ENCODE results near the gene LSM12.
"Not testable (repeated sequence)": the region's sequence is repeated elsewhere in the genome, so short reads cannot be mapped to it uniquely, and the experiment has no call there.

Gene LSM12

DNA sequence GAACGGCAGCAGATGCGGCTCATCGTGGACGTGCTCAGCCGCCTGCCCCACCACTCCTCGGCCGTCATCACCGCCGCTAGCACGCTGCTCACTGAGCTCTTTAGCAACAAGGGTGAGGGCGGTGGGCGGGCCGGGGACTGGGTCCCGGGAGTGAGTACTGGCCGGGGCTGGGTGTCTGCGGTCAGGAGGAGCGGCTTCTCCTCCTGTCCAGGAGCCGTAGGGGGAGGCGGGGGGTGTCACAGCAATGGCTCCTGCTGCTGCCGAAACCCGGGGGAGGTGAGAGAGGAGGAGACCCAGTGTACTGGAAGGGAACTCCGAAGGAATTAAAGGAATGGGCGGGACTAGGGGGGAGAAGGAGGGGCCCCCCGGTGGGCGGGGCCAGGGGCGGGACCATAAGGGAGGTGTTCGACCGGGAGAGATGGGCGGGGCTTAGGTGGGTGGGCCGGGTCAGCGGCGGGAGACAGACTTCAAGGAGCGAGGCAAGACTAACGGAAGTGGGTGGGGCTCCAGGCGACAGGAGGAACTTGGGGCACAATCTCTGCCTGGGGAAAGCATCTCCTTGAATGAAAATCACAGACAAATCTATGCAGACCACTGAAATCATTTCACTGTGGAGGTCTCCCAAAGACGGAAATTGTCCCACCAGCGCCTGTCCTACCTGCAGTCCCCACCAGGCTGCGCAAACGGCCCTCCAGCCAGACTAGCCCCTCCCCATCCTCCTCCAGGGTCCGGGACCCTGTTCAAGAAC lies 59.7 kb downstream of the LSM12 start:
- DNase-seq = peak; percentile 100

DNA sequence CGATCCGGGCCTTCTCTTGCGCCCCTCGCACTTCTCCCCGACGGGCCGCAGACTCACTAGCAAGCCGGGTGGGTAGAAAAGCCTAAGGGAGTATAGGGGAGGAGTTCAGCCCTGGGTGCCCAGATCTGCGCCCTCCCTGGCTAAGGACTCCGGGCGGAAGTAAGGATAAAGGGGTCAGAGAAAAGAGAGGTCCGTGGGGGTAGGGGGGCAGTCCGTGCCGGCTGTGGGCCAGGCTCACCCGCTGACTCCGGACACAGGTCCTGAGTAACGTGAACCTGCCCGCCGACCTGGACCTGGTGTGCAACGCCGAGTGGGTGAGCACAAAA lies 60.2 kb downstream of the LSM12 start:
- no peak for DNase-seq

DNA sequence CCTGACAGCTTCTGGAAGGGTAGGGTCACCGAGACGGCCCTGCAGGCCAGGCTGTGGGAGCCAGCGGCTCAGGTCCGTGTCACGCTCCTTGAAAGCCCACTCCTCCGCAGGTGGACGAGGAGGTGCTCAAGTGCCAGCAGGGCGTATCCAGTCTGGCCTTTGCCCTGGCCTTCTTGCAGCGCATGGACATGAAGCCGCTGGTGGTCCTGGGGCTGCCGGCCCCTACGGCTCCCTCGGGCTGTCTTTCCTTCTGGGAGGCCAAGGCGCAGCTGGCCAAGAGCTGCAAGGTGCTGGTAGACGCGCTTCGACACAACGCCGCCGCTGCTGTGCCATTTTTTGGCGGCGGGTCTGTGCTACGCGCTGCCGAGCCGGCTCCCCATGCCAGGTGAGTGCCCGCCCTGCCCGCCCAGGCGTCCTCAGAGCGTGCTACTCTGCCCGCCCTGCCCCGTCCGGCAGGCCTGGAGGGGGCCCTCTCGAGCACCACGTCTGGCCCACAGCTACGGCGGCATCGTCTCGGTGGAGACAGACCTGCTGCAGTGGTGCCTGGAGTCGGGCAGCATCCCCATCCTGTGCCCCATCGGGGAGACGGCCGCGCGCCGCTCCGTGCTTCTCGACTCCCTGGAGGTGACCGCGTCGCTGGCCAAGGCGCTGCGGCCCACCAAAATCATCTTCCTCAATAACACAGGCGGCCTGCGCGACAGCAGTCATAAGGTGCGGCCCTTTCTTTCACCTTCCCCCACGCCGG lies 60.8 kb downstream of the LSM12 start:
- DNase-seq = peak; percentile 88

DNA sequence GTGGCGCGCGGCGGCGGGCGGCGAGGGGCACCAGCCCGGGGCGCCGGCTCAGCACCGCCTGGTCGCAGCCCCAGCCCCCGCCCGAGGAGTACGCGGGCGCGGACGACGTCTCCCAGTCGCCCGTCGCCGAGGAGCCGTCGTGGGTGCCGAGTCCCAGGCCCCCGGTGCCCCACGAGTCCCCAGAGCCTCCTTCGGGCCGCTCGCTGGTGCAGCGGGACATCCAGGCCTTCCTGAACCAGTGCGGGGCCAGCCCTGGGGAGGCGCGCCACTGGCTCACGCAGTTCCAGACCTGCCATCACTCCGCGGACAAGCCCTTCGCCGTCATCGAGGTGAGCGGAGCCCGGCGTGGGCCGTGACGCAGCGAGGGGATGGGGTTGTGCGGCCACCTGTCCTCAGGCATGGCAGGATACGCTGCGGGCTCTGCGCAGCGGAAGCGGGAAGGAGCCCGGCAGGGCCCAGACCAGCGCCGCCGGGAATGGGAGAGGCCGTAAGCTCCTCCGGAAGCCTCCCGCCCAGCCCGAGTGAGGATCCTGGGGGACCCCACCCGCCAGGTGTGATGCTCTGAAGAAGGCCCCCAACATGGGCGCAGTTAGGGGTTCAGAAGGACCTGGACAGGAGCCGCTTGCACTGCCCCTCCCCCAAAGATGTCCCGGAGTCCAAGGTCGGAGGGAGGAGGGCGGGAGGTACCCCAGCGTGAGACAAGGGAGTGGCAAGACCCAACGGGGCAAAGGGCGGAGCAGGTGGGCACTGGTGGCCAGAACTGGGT lies 61.5 kb downstream of the LSM12 start:
- DNase-seq = peak; percentile 82

DNA sequence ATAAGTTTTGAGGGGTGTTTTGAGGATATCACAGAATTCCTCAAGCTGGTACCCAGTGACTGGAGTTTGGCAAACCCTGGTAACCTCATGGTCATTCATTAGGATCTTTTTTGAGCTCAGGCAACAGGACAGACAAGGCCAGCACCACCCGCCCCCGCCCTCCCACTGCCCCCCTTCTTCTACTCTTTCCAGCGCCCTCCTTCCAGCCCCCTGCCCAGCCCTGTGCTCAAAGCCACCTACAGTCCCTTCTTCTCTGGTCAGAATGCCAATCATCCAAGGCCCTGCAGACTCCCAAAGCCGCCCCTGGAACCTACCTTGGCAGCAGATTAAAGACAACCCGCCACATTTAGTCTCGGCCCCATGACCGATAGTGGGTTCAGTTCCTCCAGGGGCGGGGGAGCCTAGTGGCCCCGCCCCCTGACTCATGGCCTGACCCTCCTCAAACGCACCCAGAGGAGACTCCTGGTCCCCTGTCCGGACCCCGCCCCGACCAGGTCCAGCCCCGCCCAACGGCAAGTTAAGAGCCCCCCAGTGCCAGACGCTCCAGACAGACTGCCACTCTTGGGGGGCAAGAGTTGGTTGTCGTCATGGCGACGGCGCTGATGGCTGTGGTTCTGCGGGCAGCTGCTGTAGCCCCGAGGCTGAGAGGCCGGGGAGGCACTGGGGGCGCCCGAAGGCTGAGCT lies 62.3 kb downstream of the LSM12 start, which contains the start of gene NAGS:
TSS of gene NAGS (plus strand) at position 546 of the 684 bp plus-strand sequence. CDS start at position 588, 42 bp downstream.
- no peak for DNase-seq

DNA sequence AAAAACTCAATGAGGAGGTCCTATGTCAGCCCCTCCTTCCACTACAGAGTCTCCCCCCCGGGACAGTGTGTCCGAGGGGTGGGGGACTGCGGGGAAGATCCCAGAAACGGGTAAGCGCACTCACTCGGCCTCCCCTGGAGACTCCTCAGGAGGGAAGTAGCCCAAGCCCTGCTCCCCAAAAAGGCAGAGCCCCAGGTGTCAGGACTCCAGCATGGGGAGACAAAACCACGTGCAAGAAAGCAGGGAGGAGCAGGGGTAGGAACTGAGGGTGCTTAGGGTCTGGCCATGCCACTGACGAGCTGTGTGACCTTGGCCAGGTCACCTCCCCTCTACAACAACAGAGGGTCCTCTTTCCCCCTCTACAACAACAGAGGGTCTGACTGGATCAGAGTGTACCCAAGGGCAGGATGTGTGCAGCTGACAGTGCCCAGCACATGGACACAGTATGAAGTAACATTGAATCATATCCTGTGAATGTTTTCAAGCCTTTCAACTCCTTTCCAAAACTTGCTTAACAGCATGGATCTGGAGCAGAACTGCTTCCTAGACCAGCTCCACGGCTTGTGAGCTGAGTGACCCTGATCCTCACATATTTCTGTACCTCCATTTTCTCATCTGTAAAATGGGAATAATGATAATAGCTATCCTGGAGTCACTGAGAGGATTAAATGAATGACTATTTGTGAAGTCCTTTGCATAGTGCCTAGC lies 64.2 kb downstream of the LSM12 start:
- no peak for DNase-seq

DNA sequence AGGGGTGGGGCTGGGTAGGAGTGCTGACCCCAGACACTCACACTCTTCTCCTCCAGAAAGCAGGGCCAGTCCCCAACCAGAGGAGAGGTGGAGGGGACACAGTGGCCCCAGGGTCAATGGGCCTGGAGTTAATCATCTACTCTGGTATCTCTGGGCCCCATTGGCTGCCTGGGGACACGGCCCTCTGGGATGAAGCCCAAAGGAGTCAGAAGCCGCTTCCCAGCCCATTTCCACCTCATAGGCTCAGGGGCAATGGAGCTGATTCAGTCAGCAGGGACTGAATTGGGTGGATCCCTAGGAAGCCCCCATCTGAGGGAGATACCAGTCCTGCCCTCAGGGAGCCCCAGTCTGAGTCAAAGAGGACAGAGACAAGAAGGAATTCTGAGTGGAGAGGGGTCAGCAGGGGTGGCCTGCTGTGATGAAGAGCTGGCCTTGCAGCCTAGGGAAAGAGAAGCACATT lies 65.0 kb downstream of the LSM12 start:
- DNase-seq = no peak

DNA sequence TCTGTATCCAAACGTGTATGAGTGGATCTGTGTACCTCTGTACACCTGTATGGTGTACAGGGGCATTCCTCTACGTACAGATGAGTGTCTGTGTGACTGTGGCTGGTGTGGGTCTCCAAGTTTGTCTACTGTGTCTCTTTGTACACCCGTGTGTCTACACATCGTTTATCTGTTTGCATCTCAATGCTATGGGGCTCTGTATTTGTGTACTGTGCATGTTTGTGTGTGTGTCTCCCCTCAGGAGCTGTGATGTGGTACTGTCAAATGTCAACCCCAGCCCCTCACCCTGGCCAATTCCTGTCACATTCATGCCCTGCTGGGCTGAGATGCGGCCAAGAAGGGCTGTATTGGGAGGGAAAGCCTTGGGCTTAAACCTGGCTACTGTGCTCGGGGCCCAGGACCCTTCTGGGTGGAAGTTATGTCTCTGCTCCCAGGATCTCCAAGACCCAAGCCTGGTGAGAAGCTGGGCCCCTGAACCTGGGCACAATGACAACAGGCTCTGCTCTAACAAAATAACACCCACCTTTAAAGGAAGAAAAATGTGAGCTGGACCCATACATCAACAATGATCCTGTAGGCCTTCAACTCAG lies 65.5 kb downstream of the LSM12 start:
- DNase-seq = no peak

DNA sequence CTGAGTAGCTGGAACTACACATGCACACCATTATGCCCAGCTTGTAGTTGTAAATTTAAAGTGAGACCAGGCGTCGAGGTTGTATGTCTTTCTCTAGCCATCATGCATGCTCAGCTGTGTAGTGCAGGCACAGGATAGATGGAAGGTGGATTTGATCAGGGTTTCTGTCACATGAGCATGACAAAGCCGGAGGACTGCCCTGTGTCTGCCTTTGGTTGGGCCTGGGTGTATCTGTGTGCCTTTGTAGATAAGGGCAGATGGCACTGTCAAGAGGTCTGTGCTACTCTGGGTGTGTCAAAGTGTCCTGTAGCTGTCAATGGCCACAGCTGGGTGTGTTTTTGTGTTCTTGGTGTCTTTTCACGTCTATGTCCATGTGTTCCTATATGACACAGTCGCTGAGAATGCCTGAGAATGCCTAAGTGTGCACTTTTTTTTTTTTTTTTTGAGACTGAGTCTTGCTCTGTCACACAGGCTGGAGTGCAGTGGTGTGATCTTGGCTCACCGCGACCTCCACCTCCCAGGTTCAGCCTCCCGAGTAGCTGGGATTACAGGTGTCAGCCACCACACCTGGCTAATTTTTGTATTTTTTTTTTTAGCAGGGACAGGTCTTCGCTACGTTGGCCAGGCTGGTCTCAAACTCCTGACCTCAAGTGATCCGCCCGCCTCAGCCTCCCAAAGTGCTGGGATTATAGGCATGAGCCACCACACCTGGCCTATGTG lies 66.2 kb downstream of the LSM12 start:
- DNase-seq = no peak

DNA sequence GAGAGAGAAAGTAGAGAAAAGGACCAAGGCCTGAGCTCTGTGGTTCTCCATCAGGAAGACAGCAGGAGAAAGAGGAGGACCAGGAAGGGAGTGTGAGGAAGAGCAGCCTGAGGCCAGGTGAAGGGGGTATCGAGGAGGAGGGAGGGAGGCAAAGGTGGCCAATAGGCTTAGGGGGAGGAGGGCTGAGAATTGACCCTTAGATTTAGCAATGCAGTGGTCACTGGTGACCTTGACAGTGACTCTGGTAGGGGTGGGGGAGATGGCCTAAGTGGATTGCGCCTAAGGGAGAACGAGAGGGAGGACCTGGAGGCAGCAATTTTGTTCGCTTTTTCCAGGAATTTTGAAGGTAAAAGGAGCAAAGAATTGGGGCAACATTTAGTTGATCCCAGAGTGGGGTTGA lies 67.4 kb downstream of the LSM12 start:
- no peak for DNase-seq

DNA sequence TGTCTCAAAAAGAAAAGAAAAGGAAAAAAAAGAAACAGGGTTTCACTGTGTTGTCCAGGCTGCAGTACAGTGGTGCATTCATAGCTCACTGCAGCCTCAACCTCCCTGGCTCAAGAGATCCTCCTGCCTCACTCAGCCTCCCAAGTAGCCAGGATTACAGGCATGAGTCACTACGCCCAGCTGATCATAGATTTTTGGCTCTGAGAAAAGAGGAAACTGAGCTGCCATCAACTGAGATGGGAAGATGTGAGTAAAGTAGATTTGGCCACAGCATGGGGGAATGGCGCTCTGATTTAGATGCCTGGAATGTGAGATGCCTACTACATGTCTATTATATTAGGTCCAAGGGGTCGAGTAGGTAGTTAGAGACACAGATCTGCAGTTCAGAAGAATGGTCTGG lies 67.9 kb downstream of the LSM12 start:
- DNase-seq = no peak

DNA sequence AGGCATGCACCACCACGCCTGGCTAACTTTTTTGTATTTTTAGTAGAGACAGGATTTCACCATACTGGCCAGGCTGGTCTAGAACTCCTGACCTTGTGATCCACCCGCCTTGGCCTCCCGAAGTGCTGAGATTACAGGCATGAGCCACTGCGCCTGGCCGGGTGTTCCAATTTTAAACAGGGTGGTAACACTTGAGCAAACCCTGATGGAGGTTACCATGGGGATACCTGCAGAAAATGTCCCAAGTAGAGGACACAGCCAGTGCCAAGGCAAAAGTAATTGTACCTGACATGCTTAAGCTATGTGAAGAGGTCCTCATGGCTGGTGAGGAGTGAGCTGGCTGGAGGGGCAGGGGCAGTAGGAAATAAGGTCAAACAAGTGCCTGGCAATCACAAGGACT lies 69.3 kb downstream of the LSM12 start:
- DNase-seq = not testable (repeated sequence)

DNA sequence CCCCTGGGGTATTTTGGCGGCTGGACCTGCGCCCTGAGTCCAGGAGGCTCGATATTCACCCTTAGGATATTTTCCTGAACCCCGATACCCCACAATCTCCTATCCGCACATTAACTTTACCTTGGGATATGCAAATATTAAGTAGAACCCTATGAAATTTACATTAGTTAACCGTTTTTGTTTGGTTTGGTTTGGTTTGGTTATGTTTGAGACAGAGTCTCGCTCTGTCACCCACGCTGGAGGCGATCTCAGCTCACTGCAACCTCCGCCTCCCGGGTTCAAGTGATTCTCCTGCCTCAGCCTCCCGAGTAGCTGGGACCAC lies 71.4 kb downstream of the LSM12 start:
- DNase-seq = no peak

DNA sequence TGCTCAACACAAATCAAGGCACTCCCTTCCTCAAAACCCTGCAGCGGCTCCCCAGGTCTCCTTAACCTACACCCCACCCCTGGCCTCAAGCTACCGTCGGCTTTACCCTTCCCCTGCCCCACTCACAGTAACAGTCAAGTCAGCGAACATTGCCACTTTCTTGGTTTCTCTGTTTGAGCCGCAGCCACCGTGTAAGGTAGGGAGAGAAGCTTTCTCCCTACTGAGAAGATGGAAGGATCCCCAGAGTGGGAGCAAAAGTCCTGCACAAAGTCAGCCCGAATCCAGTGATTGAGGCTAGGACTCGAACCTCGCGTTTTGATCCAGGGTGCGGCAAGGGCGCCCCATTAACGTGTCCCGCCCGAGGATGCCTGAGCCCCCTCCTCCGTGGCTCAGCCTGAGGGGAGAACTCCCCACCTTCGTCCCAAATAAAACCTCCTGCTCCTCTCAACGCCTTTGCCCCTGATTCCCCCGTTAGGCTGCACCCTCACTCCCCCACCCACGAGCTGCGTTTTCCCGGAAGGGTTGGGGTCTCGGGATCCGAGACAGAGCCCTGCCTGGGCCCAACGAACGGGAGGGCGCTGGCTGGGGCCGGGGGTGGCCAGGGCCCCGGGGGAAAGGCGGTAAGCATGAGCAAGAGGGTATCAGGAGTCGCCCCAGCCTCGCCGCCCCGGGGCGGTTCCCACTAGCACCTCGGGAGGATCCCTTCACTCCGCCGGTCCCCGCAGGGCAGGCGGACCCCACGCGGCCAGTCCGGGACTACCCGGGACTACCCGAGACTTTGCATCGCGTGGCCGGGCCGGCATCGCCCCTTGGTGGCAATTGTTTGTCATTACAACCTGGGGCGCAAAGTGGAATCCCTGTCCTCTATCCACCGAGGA lies 72.0 kb downstream of the LSM12 start:
- peak; percentile 89 for DNase-seq

DNA sequence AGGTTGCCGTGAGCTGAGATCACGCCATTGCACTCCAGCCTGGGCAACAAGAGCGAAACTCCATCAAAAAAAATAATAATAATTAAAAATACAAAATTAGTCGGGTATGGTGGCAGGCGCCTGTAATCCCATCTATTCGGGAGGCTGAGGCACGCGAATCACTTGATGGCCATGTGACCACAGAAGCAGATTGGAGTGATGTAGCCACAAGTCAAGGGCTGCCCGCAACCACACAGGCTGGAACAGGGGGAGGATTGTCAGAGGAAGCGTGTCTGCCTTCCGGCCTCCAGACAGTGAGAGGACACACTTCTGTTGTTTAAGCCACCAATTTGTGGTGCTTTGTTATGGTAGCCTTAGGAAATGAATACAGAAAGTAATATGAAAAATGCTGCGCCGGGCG lies 73.8 kb downstream of the LSM12 start:
- DNase-seq = no peak

DNA sequence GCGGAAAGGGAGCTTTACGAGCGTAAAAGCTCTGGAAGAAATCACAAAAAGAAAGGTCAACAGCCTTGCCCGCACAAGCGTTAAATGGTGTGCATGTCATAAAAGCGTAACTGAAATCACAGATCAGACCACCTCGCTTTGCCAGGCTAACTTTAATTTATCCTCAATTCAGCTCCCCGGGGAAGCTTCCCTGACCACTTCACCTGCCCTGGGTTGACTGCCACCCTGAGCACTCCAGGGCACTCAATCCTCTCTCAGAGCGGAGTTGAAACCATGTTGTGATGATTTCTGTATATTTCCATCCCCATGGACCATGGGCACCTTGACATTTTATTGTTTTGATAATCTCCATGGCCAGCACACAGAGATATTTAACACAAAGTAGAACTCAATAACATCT lies 78.2 kb downstream of the LSM12 start:
- DNase-seq = no peak

DNA sequence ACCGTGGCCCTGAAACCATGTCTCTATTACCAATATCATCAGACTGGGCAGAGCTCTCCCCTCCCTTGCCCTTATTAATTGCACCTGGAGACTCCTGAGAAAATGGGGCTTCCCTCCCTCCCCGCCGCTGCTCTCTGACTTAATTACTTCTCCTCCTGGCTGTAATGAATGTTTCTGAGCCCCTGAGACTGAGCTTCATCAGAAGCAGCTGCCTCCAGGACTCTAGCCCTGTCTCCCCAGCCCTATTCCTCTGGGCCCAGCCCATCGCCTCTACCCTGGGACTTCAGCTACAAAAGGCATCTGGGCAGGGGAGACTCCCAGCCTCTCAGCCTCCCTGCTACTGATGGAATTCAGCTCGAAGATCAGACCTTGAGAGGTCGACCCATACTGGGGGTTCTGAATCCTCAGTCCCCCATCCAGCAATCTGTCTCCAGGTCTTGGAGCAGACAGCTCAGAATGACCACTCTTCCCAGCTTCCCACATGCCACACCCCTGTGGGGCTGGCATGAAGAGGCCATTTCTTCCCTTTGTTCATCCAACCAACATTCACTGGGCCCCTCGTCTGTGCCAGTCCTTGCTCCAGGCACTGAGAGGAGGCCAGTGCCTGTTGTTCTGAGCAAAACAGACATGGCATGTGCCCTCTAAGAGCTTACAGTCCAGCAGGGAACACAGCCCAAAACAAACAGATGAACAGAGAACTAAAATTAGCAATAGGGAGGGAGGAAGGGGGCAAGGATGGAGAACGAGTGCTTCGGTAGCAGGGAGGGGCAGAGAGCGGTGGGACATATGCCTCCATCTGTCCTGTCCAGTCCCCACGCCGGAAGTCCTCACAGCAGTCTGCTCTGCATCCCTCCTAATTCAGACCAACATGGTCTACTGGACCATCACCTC lies 79.1 kb downstream of the LSM12 start:
- no peak for DNase-seq

DNA sequence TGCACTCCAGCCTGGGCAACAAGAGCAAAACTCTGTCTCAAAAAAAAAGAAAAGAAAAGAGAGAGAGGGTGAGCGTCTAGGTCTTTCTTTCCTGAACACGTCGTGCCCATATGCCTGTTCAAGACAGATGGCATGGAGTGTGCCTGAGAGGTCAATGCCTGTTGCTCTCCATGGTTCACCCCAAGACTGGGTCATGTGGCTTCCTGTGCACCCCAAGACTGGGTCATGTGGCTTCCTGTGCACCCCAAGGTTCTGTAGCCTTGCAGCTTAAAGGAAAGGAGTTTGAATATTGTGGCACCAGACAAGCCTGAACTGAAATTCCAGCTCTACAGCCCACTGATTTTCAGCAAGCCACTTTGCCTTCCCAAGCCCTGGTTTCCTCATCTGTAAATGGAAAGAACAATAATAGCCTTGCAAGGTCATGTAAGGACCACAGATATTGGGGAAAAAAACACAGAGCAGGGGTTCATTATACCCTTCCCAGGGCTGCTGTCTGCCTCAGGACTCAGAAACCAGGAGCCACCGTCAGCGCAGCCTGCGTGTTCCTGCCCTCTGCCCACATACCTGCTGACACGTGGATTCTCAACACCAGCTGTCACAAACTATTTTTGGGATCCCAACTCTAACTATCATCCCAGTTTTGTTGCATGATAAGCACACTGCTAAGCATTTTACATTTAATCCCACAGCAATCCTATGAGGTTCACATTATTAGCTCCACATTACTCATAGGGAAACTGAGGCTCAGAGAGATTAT lies 80.1 kb downstream of the LSM12 start:
- DNase-seq = no peak

DNA sequence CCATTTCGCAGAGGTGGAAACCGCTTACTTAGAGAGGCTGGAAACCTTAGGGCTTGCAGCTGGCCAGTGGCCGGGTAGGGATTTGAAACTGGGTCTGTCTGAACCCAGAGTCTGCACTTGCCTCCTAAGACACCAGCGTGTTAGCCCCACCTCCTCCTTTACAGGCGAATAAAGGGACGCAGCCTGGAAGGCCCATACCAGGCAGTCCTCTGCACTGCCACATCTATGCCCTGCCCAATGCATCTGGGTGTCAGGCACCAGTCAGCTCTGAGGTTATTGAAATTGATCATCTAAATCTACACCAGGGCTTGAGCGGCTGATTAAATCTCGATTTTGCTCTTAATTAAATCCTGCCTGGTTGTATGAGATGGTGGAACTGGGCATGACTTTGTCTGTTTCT lies 82.0 kb downstream of the LSM12 start:
- DNase-seq = no peak
